Measurements from ENCODE around the gene NOC4L.
"Not testable (repeated sequence)": the region's sequence is repeated elsewhere in the genome, so short reads cannot be mapped to it uniquely, and the experiment has no call there.

The NOC4L gene

DNA sequence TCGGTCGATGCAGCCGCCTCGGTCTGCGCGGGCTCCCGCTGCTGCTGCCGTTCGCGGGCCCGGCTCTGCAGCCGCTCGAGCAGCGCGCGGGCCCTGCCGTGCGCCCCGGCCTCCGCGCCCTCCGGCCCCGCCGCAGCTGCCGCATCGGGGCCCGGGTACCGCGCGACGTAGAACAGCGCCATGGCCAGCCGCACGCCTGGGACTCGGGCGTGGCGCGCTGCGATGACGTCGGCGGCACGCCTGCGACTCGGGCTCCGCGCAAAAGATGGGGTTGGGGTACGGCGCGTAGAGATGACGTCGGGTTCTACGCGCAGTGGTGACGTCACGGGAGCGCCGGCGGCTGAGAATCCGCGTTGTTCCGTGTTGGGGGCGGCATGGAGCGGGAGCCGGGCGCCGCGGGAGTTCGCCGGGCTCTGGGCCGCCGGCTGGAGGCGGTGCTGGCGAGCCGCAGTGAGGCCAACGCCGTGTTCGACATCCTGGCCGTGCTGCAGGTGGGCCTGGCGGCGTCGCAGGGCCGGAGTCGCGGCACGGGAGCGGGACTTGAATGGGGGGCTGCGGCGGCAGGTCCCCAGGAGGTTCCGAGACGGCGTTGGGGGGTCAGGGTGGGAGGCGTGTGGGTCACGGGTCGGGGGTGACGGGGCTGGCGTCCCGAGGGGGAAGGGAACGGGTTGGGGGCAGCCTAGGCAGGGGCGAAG lies at the start of gene NOC4L, which contains the start of gene DDX51:
Gene NOC4L (plus strand): TSS at position 343 of the 695 bp plus-strand sequence. CDS start 32 bp downstream, at position 375.
Gene DDX51 (minus strand): TSS at position 205 of the 695 bp plus-strand sequence. CDS start 23 bp downstream, at position 182.
- peak; percentile 84 for DNase-seq

DNA sequence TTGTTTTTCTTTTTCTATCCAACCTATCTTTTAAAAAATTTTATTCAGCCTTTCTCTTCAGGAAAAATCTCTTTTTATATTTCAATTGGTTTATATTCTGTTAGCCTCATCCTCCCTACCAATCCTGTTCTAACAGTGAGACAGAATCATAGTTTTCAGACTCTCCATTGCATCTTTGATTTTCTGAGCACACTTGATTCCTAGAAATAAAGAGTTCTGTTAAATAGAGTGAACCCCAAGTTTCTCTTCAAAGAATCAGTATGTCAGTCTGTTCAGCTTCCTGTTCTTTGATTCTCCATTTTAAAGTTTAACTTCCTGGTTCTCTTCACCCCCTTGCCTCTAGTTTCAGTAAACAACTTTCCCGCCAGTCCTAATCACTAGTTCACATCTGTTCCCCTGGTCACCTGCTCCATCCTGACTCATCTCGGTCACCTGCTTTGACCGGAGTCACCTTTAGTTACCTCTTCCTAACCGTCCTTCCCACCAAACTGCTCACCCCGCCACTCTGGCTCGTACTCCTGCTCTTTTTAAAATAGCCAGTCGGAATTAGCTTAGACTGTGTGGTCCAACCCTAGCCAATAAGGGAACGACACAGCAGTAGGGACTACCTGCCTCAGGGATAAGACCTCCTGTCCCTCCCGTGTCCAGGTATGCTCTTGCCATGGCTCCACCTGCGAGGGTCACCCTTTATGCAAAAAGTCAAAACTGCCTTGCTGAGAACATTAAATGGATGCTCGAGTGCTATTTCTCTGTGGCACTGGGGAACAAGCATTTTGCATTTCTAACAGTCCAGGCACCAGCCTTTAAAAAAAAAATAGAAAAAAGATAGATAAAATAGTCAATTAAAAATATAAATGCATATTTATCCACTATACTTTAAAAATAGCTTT lies 48.5 kb upstream of the NOC4L start:
- DNase-seq: no peak

DNA sequence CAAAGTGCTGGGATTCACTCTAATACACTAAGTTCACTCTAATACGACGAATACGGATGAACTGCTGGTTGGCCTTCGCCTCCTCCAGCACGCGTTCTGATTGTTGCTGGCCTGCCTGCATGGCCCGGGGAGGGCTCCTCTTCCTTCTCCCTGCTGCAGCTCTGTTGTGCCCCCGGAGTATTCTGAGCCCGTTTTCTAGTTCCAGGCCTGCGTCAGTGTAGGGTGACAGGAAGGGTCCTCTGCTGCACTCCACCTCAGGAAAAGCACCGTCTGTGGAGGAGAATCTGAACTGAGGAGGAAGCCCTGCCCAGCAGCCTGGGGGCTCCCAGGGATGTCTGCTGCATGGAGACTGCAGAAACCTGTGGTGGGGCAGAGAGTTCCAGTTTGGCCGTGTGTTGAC lies 44.5 kb upstream of the NOC4L start:
- no peak for DNase-seq

DNA sequence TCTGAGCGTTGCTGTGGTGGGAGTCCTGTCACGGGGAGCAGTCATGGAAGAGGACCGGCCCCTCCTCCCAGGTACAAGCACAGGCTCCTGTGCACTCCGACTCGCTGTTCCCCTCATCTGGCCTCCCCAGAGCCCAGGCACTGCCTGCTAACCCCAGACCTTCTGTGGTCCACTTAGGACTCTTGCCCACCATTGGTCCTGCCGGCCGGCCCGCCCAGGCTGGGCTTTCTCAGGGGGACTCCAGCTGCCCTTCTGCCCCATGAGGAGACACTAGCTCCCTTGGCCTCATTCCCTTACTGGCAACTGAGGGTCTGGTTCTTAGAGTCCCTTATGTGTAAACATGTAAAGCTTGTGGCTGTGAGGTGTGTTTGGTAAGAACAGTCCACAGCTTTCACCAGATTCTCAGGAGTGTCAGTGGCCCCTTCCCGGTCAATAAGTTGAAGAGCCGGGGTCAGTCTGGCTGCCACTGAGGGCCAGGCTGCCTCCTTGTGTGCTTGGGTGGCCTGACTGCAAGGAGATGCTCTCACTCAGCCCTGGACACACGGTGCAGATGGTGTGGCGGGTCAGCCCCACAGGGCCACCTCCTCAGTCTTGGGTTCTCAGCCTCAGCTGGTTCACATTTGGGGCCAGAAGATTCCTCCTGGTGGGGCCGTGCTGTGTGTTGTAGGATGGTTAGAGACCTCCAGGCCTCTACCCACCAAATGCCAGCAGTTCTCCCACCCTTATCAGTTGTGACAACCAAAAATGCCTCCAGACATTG lies 43.8 kb upstream of the NOC4L start:
- no peak for DNase-seq

DNA sequence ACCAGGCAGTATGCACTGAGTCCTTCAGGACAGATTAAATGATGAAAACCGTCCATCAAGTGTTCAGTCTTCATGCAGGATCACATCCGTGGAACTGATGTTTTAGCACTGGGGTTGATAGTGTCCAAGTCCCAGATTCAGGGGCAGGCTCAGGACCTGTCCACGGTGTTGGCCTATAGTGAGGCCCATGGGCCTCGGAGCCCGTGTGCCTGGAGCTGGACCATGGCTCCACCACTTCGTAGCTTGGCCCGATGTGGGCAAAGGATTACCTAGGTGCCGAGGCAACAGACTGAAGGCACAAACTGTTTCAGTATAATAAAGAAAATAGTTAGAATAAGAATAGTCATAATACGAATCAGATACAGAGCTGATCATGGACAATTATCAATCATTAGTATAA lies 42.0 kb upstream of the NOC4L start:
- no peak for DNase-seq

DNA sequence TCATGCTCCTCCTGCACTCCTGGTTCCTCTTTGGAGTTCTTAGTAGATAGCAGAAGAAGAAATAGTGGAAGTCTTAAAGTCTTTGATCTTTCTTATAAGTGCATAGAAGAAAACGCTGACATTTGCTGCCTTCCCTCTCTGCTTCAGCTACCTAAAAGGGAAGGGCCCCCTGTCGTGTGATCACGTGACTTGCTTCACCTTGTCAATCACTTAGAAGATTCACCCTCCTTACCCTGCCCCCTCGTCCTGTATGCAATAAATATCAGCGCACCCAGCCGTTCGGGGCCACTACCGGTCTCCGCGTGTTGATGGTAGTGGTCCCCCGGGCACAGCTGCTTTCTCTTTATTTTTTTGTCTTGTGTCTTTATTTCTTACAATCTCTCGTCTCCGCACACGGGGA lies 41.2 kb upstream of the NOC4L start:
- not testable (repeated sequence) for DNase-seq

DNA sequence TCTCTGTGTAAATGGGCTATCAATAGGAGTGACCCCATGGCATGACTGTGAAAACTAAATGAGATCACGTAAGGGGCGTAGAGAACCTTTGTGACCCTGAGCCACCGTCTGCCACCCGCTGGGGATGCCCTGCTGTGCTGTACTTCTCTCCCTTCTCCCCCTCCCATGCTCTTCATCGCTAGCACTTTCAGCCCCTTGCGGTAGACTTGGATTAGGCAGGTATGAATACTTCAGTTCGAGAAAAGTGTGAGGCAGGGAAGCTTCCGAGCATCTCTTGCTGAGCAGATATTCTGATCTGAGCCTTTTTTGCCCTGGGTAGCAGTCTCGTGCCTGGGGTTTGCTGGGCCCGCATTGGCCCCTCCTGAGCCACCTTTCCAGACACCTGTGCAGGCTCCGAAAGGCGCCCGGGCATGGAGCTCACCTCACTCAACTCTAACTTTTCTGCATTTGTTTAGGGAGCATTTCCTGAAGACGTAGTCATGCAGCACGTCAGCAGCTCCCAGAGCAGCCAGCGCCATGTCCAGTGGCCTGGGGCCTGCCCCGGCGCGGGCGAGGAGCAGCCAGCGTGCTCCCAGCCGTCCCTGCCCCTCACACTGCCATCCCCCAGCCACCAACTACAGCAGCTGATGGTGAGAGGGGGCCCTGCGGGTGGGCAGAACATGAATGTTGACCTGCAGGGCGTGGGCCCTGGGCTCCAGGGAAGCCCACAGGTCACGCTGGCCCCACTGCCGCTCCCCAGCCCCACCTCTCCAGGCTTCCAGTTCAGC lies 40.5 kb upstream of the NOC4L start:
- DNase-seq: no peak

DNA sequence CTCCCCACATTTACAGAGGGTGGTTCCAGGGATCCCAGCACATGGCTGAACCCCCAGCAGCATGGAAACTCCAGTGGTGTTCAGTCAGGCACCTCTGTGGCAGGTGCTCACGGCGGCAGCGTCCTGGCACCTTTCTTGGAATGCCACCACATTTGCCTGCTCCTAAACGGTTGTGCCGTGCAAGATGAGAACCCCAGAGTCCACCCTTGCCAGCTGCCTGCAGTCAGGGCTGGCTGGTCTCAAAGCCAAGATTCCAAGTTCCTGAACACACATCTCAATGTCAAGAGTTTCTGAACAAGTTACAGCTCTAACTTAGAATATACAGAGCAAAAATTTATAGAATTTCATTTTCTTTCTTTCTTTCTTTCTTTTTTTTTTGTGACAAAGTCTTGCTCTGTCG lies 38.8 kb upstream of the NOC4L start:
- no peak for DNase-seq

DNA sequence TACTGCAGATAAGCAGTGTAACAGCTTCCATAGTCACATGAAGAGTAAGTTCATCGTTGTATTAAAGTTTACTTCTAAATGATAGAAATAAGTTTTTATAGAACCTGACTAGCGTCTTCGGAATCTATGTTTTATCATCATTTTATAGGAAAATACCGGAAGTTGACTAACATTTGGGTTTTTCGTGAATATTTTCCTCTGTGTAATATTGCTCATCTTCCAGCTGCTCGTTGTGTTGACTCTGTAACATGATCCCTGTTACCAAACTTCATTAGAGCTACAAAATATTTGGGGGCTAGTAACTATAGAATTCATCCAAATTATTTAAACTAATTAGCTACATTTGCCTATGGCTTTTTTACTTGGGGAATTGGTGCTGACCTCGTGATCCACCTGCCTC lies 37.3 kb upstream of the NOC4L start:
- DNase-seq: no peak

DNA sequence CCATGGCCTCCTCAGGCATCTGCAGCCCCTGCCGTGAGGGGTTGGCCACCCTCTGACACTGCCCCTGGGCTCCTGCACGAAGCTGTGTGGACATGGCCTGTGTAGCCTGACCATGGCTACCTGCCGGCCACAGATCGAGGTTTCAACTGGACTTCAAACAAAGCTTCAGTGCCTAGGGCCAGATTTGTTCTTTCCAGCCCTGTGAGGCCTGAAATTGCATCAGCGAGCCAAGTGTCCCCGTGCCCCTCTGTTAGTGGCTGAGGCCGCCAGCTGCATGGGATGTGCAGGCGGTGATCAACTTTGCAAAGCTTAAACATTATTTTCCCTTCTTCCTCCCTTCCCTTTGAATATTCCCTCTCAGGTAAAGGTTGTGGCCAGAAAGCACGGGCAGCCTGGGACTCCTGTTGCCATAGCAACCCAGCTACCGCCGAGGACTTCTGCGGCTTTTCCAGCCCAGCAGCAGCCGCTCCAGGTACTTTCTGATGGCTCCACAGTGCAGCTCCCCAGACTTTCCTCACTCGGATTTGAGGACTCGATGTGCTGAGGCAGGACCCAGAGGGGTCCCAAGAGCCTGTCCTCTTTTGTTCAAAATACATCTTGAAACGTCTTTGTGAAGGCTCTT lies 35.9 kb upstream of the NOC4L start:
- peak; percentile 4 for DNase-seq

DNA sequence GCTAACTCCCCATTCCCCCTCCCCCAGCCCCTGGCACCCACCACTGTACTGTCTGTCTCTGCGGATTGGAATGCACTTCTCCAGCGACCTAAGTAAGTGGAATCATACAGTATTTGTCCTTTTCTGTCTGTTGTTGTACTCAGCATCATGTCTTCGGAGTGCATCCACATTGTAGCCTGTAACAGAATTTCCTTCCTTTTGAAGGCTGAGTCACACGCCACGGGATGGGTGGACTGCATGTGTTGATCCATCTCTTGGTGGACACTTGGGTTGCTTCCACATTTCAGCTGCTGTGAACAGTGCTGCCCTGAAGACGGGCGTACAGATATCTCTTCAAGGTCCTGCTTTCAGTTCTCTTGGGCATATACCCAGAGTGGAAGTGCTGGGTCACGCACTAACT lies 34.5 kb upstream of the NOC4L start:
- no peak for DNase-seq

DNA sequence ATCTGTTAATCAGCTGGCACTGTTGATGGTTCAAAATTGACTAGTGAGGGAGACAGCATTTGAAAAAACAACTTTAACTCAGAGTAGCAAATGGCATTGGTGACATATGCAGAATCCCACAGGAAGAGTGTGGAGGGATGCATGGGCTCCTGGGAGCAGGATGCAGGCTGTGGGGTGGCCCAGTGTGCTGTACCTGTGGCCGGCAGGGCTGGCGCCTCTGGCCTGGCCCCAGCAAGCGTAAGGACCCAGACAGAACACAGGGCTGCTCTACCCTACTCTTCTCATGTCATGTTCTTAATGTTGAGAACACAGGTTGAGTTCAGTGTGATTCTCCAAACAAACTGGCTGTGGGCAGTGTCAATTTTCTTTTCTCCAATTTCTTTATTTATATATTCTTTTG lies 33.6 kb upstream of the NOC4L start:
- DNase-seq: no peak

DNA sequence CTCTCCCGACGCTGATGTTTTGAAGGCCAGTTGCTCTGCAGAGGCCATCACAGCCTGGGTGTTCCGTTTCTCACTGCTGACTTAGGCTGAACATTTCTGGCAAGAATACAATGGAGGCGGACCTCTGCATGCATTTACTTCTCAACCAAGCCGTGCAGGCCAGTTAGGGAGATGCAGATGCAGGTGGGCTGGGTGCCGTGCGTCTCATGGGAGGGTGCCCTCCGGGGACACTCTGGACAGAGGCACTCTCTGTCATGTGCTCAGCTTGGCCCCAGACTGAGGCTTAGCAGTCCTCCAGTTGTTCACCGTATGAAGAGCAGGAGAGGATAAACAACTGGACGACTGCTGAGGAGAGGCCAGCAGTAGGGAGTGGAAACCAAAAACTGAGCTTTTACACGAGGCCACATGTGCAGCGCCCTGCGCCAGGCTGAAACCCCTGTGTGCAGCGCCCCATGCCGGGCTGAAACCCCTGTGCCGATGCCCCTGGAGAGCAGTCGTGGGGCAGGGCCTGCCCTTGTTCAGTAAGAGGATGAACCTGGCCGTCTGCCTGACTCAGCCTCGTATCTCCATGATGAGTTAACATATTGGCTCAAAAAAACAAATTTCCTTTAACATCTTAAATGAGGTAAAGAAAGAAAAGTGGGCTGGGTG lies 32.5 kb upstream of the NOC4L start:
- no peak for DNase-seq

DNA sequence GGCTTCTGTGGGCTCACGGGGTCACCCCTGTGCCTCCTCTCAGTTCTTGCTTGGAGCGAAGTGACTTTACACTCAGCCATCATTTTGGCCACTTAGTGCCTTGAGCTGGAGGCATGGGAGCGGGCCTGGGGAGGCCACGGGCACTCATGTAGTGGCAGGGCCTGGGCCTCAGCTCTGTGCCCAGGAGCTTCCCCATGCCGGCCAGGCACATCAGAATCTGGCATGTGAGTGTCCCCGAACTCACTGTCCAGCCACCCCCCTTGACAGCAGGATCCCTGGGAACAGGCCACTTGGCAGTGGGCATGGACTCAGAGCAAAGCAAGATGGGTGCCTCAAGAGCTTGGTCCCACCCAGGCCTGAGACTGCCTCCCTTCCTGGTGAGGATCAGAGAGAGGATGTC lies 29.6 kb upstream of the NOC4L start:
- no peak for DNase-seq

DNA sequence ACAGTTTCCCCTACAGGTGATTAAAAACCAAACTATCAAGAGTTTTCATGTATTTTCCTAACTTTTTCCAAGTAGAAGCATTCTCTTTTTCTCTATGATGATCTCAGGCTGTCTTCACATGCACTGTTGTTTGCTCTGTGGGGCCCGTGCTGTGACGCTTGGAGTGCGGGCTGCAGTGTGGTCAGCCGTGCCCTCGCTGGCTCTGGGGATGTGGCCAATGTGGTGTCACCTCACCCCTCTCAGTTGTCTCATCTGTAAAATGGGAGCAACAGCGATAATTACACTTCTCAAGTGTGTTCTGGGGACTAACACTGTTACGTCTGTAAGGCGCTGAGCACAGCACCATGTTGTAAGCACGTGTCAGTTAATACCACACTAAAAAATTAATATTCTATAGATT lies 28.8 kb upstream of the NOC4L start:
- DNase-seq: no peak

DNA sequence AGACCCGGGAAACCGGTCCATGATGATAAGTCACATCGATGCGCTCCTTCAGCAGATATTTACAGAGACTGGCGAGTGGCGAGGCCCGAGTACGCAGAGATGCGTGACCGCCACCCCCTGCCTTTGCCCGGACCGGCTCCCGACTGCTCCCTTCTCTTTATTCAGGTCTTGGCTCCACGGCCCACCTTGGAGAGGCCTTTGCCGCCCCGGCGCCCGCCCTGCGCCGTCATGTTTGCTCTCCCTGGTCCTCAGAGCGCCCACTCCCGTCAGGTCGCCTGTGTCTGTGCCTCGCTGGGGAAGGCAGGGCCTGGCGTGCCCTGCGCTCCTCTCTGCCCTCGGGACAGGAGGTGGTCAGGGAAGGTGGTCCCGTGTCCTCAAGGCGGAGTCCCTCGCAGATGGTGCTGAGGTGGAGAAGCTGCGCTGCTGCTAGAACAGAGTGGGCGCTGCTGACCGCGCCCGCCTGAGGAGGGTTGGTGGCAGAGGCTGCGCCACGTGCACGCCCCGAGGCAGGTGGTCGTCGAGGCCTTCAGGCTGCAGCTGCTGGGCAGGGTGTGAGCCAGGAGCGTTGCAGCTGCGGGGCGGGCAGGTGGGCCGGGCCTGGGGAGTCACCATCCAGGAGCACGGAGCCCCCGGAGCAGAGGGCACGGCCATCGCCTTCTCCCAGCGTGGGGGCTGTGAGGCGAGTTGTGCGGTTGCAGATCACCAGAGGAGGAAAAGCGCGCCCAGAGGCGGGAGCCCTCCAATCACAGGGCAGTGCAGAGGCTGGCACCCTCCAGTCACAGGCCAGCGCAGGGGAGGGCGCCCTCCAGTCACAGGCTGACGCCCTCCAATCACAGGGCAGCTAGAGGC lies 27.3 kb upstream of the NOC4L start:
- no peak for DNase-seq

DNA sequence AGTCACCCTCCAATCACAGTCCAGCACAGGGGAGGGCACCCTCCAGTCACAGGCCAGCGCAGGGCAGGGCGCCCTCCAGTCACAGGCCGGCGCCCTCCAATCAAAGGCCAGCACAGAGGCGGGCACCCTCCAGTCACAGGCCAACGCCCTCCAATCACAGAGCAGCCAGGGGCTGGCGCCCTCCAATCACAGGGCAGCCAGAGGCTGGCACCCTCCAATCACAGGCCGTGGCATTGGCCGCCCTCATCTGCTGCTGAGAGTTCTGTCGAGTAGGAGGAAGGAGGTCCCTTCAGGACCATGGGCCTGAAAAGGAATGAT lies 26.7 kb upstream of the NOC4L start:
- DNase-seq: no peak

DNA sequence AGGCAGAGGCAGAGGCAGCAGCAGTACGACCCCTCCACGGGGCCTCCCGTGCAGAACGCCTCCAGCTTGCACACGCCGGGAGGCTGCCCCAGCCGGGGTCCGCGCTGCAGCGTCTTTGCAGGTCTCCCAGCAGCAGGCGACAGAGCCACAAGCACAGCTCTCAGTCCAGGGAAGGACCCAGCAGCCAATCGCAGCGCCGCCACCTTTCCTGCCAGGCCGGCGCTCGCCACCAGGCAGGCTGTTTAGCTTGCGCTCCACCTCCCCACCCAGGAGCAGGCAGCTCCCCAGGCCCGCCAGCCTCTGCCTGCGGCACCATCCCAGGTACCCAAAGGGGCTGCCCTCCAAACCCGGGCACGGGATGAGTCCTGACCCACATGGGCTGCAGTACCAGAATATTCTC lies 25.4 kb upstream of the NOC4L start:
- DNase-seq: no peak

DNA sequence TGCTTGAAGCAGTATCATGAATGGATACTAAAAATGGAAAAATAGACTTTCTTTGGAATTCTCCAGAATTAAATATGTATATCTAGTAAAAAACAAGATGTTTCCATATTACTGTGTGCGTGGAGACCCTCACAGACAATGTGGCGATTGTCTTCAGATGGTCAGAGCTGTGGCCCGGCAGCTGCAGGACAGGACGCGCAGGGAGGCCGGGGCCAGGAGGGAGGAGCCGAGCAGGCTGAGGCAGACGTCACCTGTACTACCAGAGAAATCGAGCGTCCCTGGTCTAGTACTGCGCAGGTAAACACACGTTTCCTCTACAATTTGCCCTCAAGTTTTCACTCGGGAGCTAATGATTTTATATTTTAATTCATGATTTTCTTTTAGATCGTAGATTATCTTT lies 23.0 kb upstream of the NOC4L start:
- no peak for DNase-seq

DNA sequence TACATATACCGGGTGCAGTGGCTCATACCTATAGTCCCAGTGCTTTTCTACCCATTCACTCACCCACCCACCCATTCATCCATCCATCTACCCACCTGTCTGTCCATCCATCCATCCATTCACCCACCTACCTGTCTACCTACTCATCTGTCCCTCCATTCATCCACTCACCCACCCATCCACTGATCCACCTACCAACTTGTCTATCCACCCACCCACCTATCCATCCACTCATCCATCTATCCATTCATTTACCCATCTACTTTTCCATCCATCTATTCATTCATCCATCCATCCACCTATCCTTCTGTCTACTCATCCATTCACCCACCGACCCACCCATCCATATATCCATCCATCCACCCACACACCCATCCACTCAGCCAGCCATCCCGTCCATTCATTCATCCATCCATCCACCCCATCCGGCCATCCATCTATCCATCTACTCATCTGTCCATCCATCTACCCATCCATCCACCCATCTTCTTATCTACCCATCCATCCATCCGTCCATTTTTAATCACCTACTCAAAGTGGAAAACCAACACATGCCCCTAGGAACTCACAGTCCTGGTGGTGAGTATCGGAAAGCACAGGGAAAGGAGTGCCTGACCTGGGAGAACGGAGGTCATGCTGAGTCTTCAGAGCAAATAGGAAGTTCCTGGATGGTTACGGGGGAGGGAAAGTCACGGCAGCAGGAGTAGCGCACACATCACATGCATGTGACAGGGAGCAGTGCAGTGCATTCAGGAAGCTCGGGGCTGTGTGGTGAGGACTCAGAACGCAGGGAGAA lies 20.1 kb upstream of the NOC4L start:
- no peak for DNase-seq
